Sigmoid colon (tissue), 7 donors: ENCODE measurements around the gene EFCAB5. TPM values are rescaled to one million over a fixed set of nuclear protein-coding genes. Genes with fewer than 3 reads are reported as not detected.

Experiments
- DNase-seq: peaks from one replicate; pipeline ENCODE4 v3.0.0-alpha.2; 2019
- H3K27ac ChIP-seq, 4 donors: fragments of 200-600 bp; sonication (generic); one replicate each; pipeline ENCODE4 v1.5.1; 2016 to 2019; ENCODE audit warnings: mild to moderate bottlenecking in 1 of 4
- H3K27me3 ChIP-seq, 3 donors: fragments of 200-600 bp; sonication (generic); one replicate each; pipeline ENCODE4 v1.5.1; 2019; ENCODE audit warnings: mild to moderate bottlenecking in 1 of 3
- H3K36me3 ChIP-seq, 4 donors: fragments of 200-600 bp; sonication (generic); one replicate each; pipeline ENCODE4 v1.5.1; 2016 to 2019
- H3K4me1 ChIP-seq, 4 donors: fragments of 200-600 bp; sonication (generic); one replicate each; pipeline ENCODE4 v1.5.1; 2017 to 2019
- H3K4me3 ChIP-seq, 4 donors: fragments of 200-600 bp; sonication (generic); one replicate each; pipeline ENCODE4 v1.5.1; 2017 to 2019; ENCODE audit warnings: mild to moderate bottlenecking in 2 of 4, moderate library complexity in 1 of 4
- H3K9me3 ChIP-seq, 4 donors: fragments of 200-600 bp in 3 of 4; sonication (generic) in 3 of 4; one replicate each; pipeline versions ENCODE4 v1.5.1 to v1.6.1; 2013 to 2019
- CTCF ChIP-seq, 4 experiments: fragments of 450-650 bp in 3 of 4; fragments of 200-600 bp in 1 of 4; IDR thresholded peaks; one replicate each; pipeline ENCODE4 v1.5.1; 2016 to 2019; ENCODE audit warnings: antibody characterized with exemption in 4 of 4, mild to moderate bottlenecking in 3 of 4, moderate library complexity in 2 of 4
- EP300 ChIP-seq, 4 donors: sonication (generic); formaldehyde crosslinking; IDR thresholded peaks; one replicate each; pipeline ENCODE4 v1.6.1; 2017; ENCODE audit warnings: antibody characterized with exemption in 4 of 4
- POLR2A ChIP-seq, 2 donors: fragments of 450-650 bp; IDR thresholded peaks; one replicate each; pipeline ENCODE4 v1.6.1; 2016; ENCODE audit warnings: antibody characterized with exemption in 2 of 2, mild to moderate bottlenecking in 2 of 2, moderate library complexity in 2 of 2
- POLR2AphosphoS5 ChIP-seq, 4 donors: sonication (generic); formaldehyde crosslinking; IDR thresholded peaks; one replicate each; pipeline ENCODE4 v1.6.1; 2017; ENCODE audit warnings: antibody characterized with exemption in 4 of 4
- WGBS, 2 donors: extraction: QIAGEN DNeasy Blood & Tissue Kit; methylation state at CpG; one replicate each; pipeline ENCODE4 v1.1.7; 2013; 5-methylcytosine and 5-hydroxymethylcytosine counted together
- intact Hi-C: fragments of 100-400 bp; cut with DNase I; formaldehyde crosslinking; loops from one replicate; pipeline ENCODE4 v1.15.1; 2023
- polyA plus RNA-seq, 3 donors: library from polyadenylated mRNA; stranded (reverse); fragments of 200-250 nt; gene quantifications; one replicate each; pipeline ENCODE4 v1.2.3, GENCODE V29; 2013
- small RNA-seq, 3 donors: library from RNA; depleted of rRNA; stranded (forward); fragments of <200 nt; gene quantifications; one replicate each; pipeline ENCODE3, GENCODE V24; 2016
- total RNA-seq, 4 donors: library from RNA; depleted of rRNA; stranded (reverse); fragments of >200 nt; gene quantifications; one replicate each; pipeline ENCODE4 v1.1.0, GENCODE V29; 2016
- donor health status: healthy with polysubstance abuse.
- donor health status: Bipolar disorder and iron deficiency.
- donor health status: healthy.

EFCAB5 gene
- total and polyA plus RNA-seq, 7 donors = 0.14 to 3.2 (median 0.51) TPM; not detected in 1

- intact Hi-C loops = no loop called here
- Histone ChIP-seq H3K27ac (no peak overlapping the region), H3K36me3 (no peaks in the 10 kb centered on the region), H3K4me3 (no peak overlapping the region), H3K27me3 (no peaks in the 10 kb centered on the region), H3K4me1 (peaks cover 0 to 7% (median 2%) of the 10 kb centered on the region in 4 donors), H3K9me3 (no peaks in the 10 kb centered on the region)
- 100% methylated on average over 1 of the region's 1 CpG for WGBS, 2 donors
- DNase-seq = no peak
- TF ChIP-seq EP300 (IDR thresholded peaks at IDR 0.05) (no peak), POLR2AphosphoS5 (IDR thresholded peaks at IDR 0.05) (no peak)
Observed at GRCh38 chr17:30148376-30148775, 206.9 kb downstream of the EFCAB5 start.

DNA sequence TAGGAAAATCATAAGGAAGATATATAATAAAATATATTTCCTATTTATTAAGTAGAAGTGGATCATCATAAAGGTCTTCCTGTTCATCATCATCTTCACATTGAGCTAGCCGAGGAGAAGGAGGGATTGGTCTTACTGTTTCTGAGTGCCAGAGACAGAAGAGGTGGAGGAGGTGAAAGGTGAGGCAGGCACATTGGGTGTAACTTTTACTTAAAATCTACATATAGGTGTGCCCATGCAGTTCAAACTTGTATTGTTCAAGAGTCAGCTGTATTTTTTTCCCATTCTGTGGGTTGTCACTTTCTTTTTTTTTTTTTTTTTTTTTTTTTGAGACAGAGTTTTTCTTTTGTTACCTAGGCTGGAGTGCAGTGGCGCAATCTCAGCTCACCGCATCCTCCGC lies 210.0 kb downstream of the EFCAB5 start:
- WGBS, 2 donors = 95 to 96% methylated on average over 4 of the region's 4 CpGs
- H3K4me1 ChIP-seq = peaks cover 0 to 7% (median 2%) of the 10 kb centered on the region in 4 donors
- no peak overlapping the region for H3K4me3 ChIP-seq
- DNase-seq = no peak
- H3K36me3 ChIP-seq = peaks cover 0 to under 1% (median 0%) of the 10 kb centered on the region in 4 donors
- no peaks in the 10 kb centered on the region for H3K27me3 ChIP-seq
- intact Hi-C loops = no loop called here
- no peak overlapping the region for H3K27ac ChIP-seq
- no peaks in the 10 kb centered on the region for H3K9me3 ChIP-seq
- no peak for TF ChIP-seq POLR2A (IDR thresholded peaks at IDR 0.05)
- no peak for TF ChIP-seq EP300 (IDR thresholded peaks at IDR 0.05)
- TF ChIP-seq POLR2AphosphoS5 (IDR thresholded peaks at IDR 0.05) = no peak
- no peak for TF ChIP-seq CTCF (IDR thresholded peaks at IDR 0.05)

- DNase-seq = no peak
- Histone ChIP-seq H3K27ac (no peak overlapping the region), H3K36me3 (peaks cover 0 to 8% (median 0%) of the 10 kb centered on the region in 4 donors), H3K4me3 (no peak overlapping the region), H3K4me1 (peaks cover 0 to 2% (median under 1%) of the 10 kb centered on the region in 4 donors), H3K27me3 (no peaks in the 10 kb centered on the region), H3K9me3 (no peaks in the 10 kb centered on the region)
- no peak for TF ChIP-seq POLR2AphosphoS5 (IDR thresholded peaks at IDR 0.05)
- TF ChIP-seq CTCF (IDR thresholded peaks at IDR 0.05) = no peak
- TF ChIP-seq EP300 (IDR thresholded peaks at IDR 0.05) = no peak
- TF ChIP-seq POLR2A (IDR thresholded peaks at IDR 0.05) = no peak
- intact Hi-C loops = no loop called here
Observed at GRCh38 chr17:30153463-30153862, 212.0 kb downstream of the EFCAB5 start.

GRCh38 chr17:30155389-30155788 lies 214.0 kb downstream of the EFCAB5 start:
- 97% methylated on average over 2 of the region's 2 CpGs for WGBS, 2 donors
- Histone ChIP-seq H3K4me1 (no peaks in the 10 kb centered on the region), H3K9me3 (no peaks in the 10 kb centered on the region), H3K36me3 (peaks cover 0 to 14% (median 0%) of the 10 kb centered on the region in 4 donors), H3K4me3 (no peak overlapping the region), H3K27ac (no peak overlapping the region), H3K27me3 (no peaks in the 10 kb centered on the region)
- DNase-seq = no peak
- intact Hi-C loops = no loop called here
- TF ChIP-seq EP300 (IDR thresholded peaks at IDR 0.05) (no peak), POLR2A (IDR thresholded peaks at IDR 0.05) (no peak), CTCF (IDR thresholded peaks at IDR 0.05) (no peak), POLR2AphosphoS5 (IDR thresholded peaks at IDR 0.05) (no peak)

Small RNAs within 50 kb of the gene (small RNA-seq; reads per million reads assigned to genes)
- gene AC104984.5 (0 reads per million in 3 donors), gene RNY4P13 (0 reads per million in 3 donors)

Other genes starting within 250 kb of the EFCAB5 start
- 10 to 100 TPM; 18.3 to 30.7 (median 23.8) TPM for gene SSH2, start 11.4 kb upstream of the EFCAB5 start, total RNA-seq
- gene SSH2, start 11.4 kb upstream of the EFCAB5 start, polyA plus RNA-seq = 10 to 100 TPM; 21.6 to 35.1 (median 30.6) TPM
- 10 to 100 TPM; 30.4 to 47.6 (median 41.6) TPM for gene NSRP1, start 175.2 kb downstream of the EFCAB5 start, total RNA-seq
- gene NSRP1, start 175.2 kb downstream of the EFCAB5 start, polyA plus RNA-seq = 10 to 100 TPM; 18.0 to 23.5 (median 22.2) TPM